Neuronal stem cell (in vitro differentiated cells): ENCODE measurements around the gene RPGRIP1L.

Experiments
- DNase-seq: peaks from one replicate; pipeline ENCODE4 v3.0.0-alpha.2; 2013; ENCODE audit warnings: low spot score
- H2AFZ ChIP-seq: one replicate; pipeline ENCODE4 v1.6.1; 2013; ENCODE audit warnings: mild to moderate bottlenecking, low read length, inconsistent platforms
- H2AK5ac ChIP-seq: 2 replicates; pipeline ENCODE4 v1.6.1; 2013; ENCODE audit warnings: low read depth, mild to moderate bottlenecking, inconsistent platforms, low read length, moderate library complexity, mixed read lengths
- H2BK120ac ChIP-seq: 2 replicates; pipeline ENCODE4 v1.6.1; 2013; ENCODE audit warnings: low read depth, mild to moderate bottlenecking, inconsistent platforms, low read length, moderate library complexity, mixed read lengths
- H2BK12ac ChIP-seq: one replicate; pipeline ENCODE4 v1.6.1; 2013; ENCODE audit warnings: low read length, inconsistent platforms
- H2BK15ac ChIP-seq: 2 replicates; pipeline ENCODE4 v1.6.1; 2013; ENCODE audit warnings: mild to moderate bottlenecking, low read length, inconsistent platforms, mixed read lengths
- H2BK5ac ChIP-seq: one replicate; pipeline ENCODE4 v1.6.1; 2013; ENCODE audit warnings: inconsistent platforms, mild to moderate bottlenecking, low read length, moderate library complexity
- H3K14ac ChIP-seq: one replicate; pipeline ENCODE4 v1.6.1; 2013; ENCODE audit warnings: low read length, inconsistent platforms
- H3K18ac ChIP-seq: 2 replicates; pipeline ENCODE4 v1.6.1; 2013; ENCODE audit warnings: low read length, inconsistent platforms
- H3K23ac ChIP-seq: 2 replicates; pipeline ENCODE4 v1.6.1; 2013; ENCODE audit warnings: low read depth, mild to moderate bottlenecking, mixed read lengths, low read length, inconsistent platforms; ENCODE audit not compliant: poor library complexity
- H3K27ac ChIP-seq: replicated peaks from 3 replicates; pipeline ENCODE4 v1.5.1; 2013; ENCODE audit warnings: low read length, inconsistent platforms
- H3K27me3 ChIP-seq, 3 experiments: 2 replicates each; pipeline ENCODE4 v1.6.1; 2013; ENCODE audit warnings: low read length in 3 of 3, mild to moderate bottlenecking in 2 of 3, inconsistent platforms in 1 of 3, low read depth in 1 of 3, mixed read lengths in 1 of 3, moderate library complexity in 1 of 3; ENCODE audit not compliant: control insufficient read depth in 3 of 3, insufficient read depth in 3 of 3
- H3K36me3 ChIP-seq, 2 donors: replicated peaks in 1 of 2; 2 replicates each; pipeline ENCODE4 v1.6.1; 2013; ENCODE audit warnings: low read length in 2 of 2; ENCODE audit not compliant: control insufficient read depth in 2 of 2, insufficient read depth in 2 of 2
- H3K4ac ChIP-seq: 2 replicates; pipeline ENCODE4 v1.6.1; 2013; ENCODE audit warnings: inconsistent platforms, mild to moderate bottlenecking, low read length, moderate library complexity
- H3K4me1 ChIP-seq, 2 donors: 1 replicate in 1 of 2; 2 replicates in 1 of 2; pipeline ENCODE4 v1.6.1; 2013; ENCODE audit warnings: low read length in 2 of 2, low read depth in 1 of 2; ENCODE audit not compliant: control insufficient read depth in 2 of 2, insufficient read depth in 1 of 2
- H3K4me2 ChIP-seq: one replicate; pipeline ENCODE4 v1.6.1; 2013; ENCODE audit warnings: mild to moderate bottlenecking, low read length, inconsistent platforms; ENCODE audit not compliant: insufficient read depth, poor library complexity, severe bottlenecking
- H3K4me3 ChIP-seq, 2 donors: 2 replicates each; pipeline ENCODE4 v1.5.1; 2013; ENCODE audit warnings: low read length in 2 of 2, mild to moderate bottlenecking in 2 of 2, inconsistent platforms in 1 of 2, moderate library complexity in 1 of 2
- H3K79me1 ChIP-seq: one replicate; pipeline ENCODE4 v1.6.1; 2013; ENCODE audit warnings: low read depth, mild to moderate bottlenecking, inconsistent platforms, low read length, moderate library complexity
- H3K9ac ChIP-seq: one replicate; pipeline ENCODE4 v1.6.1; 2013; ENCODE audit warnings: mild to moderate bottlenecking, low read depth, low read length, inconsistent platforms; ENCODE audit not compliant: poor library complexity
- H3K9me3 ChIP-seq, 2 donors: replicated peaks in 1 of 2; 2 replicates each; pipeline versions ENCODE3 to v1.6.1; 2013; ENCODE audit warnings: low read length in 2 of 2, mild to moderate bottlenecking in 2 of 2, inconsistent platforms in 1 of 2, low read depth in 1 of 2, mixed read lengths in 1 of 2, moderate library complexity in 1 of 2; ENCODE audit not compliant: control insufficient read depth in 2 of 2, insufficient read depth in 1 of 2
- H4K8ac ChIP-seq: one replicate; pipeline ENCODE4 v1.6.1; 2013; ENCODE audit warnings: low read depth, mild to moderate bottlenecking, inconsistent platforms, low read length, moderate library complexity
- H4K91ac ChIP-seq: one replicate; pipeline ENCODE4 v1.6.1; 2013; ENCODE audit warnings: low read length, low read depth, mild to moderate bottlenecking, inconsistent platforms; ENCODE audit not compliant: poor library complexity
- WGBS, 2 donors: extraction: QIAGEN DNeasy Blood & Tissue Kit; methylation state at CpG; one replicate each; pipeline ENCODE4 v1.1.7; 2013; ENCODE audit warnings: missing lambda C conversion rate in 2 of 2, mixed read lengths in 1 of 2; ENCODE audit not compliant: insufficient read length in 2 of 2, insufficient replicate concordance in 1 of 2; ENCODE audit errors: extremely low coverage in 2 of 2; 5-methylcytosine and 5-hydroxymethylcytosine counted together

Gene RPGRIP1L

GRCh38 chr16:53745086-53745485 is 41.4 kb upstream of the RPGRIP1L start:
- DNase-seq, result no peak
- no peak overlapping the region for H3K18ac ChIP-seq

GRCh38 chr16:53744449-53744848 is 40.8 kb upstream of the RPGRIP1L start:
- Histone ChIP-seq H2BK120ac (no peak overlapping the region), H3K23ac (no peak overlapping the region), H4K91ac (no peak overlapping the region), H3K27me3 (no peaks in the 10 kb centered on the region), H2AFZ (no peak overlapping the region), H3K27ac (no peak overlapping the region), H3K14ac (no peak overlapping the region), H3K9ac (no peak overlapping the region), H2BK15ac (no peak overlapping the region), H3K4ac (no peak overlapping the region), H2BK5ac (no peak overlapping the region), H3K4me2 (no peak overlapping the region), H3K4me1 (peaks cover 7 to 41% of the 10 kb centered on the region in 2 donors), H2AK5ac (no peak overlapping the region), H3K18ac (peak overlapping the region; percentile 41), H3K4me3 (no peak overlapping the region), H3K9me3 (peaks cover 0 to 14% of the 10 kb centered on the region in 2 donors), H3K79me1 (peaks cover 5% of the 10 kb centered on the region), H4K8ac (no peak overlapping the region), H3K36me3 (no peaks in the 10 kb centered on the region), H2BK12ac (no peak overlapping the region)
- no peak for DNase-seq
- no CpG with 5 or more reads among the region's 3 CpGs for WGBS, 2 donors

More at GRCh38 chr16:53745086-53745485, 41.4 kb upstream of the RPGRIP1L start:
- Histone ChIP-seq H3K79me1 (peaks cover 5% of the 10 kb centered on the region), H3K27ac (no peak overlapping the region), H4K8ac (no peak overlapping the region), H3K4me3 (no peak overlapping the region), H2BK15ac (no peak overlapping the region), H3K9me3 (peaks cover 0 to 14% of the 10 kb centered on the region in 2 donors), H4K91ac (no peak overlapping the region), H2AK5ac (no peak overlapping the region), H3K14ac (no peak overlapping the region), H3K4me2 (no peak overlapping the region), H2BK120ac (no peak overlapping the region), H3K9ac (no peak overlapping the region), H2BK12ac (no peak overlapping the region), H2AFZ (no peak overlapping the region), H3K36me3 (no peaks in the 10 kb centered on the region), H3K23ac (no peak overlapping the region), H2BK5ac (no peak overlapping the region), H3K4me1 (peaks cover 7 to 36% of the 10 kb centered on the region in 2 donors), H3K4ac (no peak overlapping the region), H3K27me3 (no peaks in the 10 kb centered on the region)
- no CpG with 5 or more reads among the region's 3 CpGs for WGBS, 2 donors

GRCh38 chr16:53743149-53743566 is 39.5 kb upstream of the RPGRIP1L start:
- no peak overlapping the region for H2BK120ac ChIP-seq
- DNase-seq, result no peak
- WGBS, 2 donors, result no CpG with 5 or more reads among the region's 3 CpGs

GRCh38 chr16:53741546-53741945 is 37.9 kb upstream of the RPGRIP1L start:
- H2BK15ac ChIP-seq, result no peak overlapping the region
- H3K4ac ChIP-seq, result no peak overlapping the region
- no peak overlapping the region for H3K9ac ChIP-seq
- H3K27me3 ChIP-seq, result no peaks in the 10 kb centered on the region
- no peak for DNase-seq
- H2AFZ ChIP-seq, result no peak overlapping the region
- H3K4me3 ChIP-seq, result no peak overlapping the region
- H2BK12ac ChIP-seq, result no peak overlapping the region
- no peak overlapping the region for H3K27ac ChIP-seq
- H4K91ac ChIP-seq, result no peak overlapping the region
- H4K8ac ChIP-seq, result no peak overlapping the region
- H3K14ac ChIP-seq, result no peak overlapping the region
- no peaks in the 10 kb centered on the region for H3K36me3 ChIP-seq
- H2AK5ac ChIP-seq, result no peak overlapping the region
- no peak overlapping the region for H2BK120ac ChIP-seq
- no peaks in the 10 kb centered on the region for H3K9me3 ChIP-seq
- no peak overlapping the region for H2BK5ac ChIP-seq
- no CpG with 5 or more reads among the region's 2 CpGs for WGBS, 2 donors
- H3K23ac ChIP-seq, result no peak overlapping the region
- H3K4me1 ChIP-seq, result peaks cover 7 to 41% of the 10 kb centered on the region in 2 donors
- H3K79me1 ChIP-seq, result peaks cover 3% of the 10 kb centered on the region
- no peak overlapping the region for H3K4me2 ChIP-seq
- no peak overlapping the region for H3K18ac ChIP-seq

More at GRCh38 chr16:53743149-53743566, 39.5 kb upstream of the RPGRIP1L start:
- Histone ChIP-seq H3K4me2 (no peak overlapping the region), H2BK12ac (no peak overlapping the region), H3K27ac (no peak overlapping the region), H2AK5ac (no peak overlapping the region), H4K8ac (no peak overlapping the region), H3K9me3 (peaks cover 0 to 14% of the 10 kb centered on the region in 2 donors), H2AFZ (no peak overlapping the region), H3K14ac (no peak overlapping the region), H3K4me3 (no peak overlapping the region), H3K79me1 (peaks cover 3% of the 10 kb centered on the region), H2BK5ac (no peak overlapping the region), H3K4me1 (peaks cover 7 to 41% of the 10 kb centered on the region in 2 donors), H3K4ac (no peak overlapping the region), H4K91ac (no peak overlapping the region), H2BK15ac (no peak overlapping the region), H3K36me3 (no peaks in the 10 kb centered on the region), H3K9ac (no peak overlapping the region), H3K18ac (no peak overlapping the region), H3K27me3 (no peaks in the 10 kb centered on the region), H3K23ac (no peak overlapping the region)
